Astrocyte of the spinal cord (primary cell): ENCODE measurements around the gene PRDM15.

ENCODE experiments used
- DNase-seq: peaks from one replicate; pipeline ENCODE4 v3.0.0; 2011; ENCODE audit warnings: low read depth, low spot score
- H3K4me3 ChIP-seq: 2 replicates; pipeline ENCODE4 v1.5.1; 2011; ENCODE audit warnings: low read depth, mild to moderate bottlenecking, low read length, moderate library complexity
- CTCF ChIP-seq: IDR thresholded peaks from 2 replicates; pipeline ENCODE4 v1.5.1; 2012; ENCODE audit warnings: low read depth, mild to moderate bottlenecking, low read length, inconsistent platforms
- in situ Hi-C: cut with HindIII; loops from 2 replicates; pipeline ENCODE4 v1.10.0; 2017; ENCODE audit warnings: low sequenced_read_pairs

Gene PRDM15

GRCh38 chr21:41775149-41775472 is 104.0 kb downstream of the PRDM15 start:
- no peak overlapping the region for H3K4me3 ChIP-seq
- no peak for DNase-seq
- TF ChIP-seq CTCF = no peak
- in situ Hi-C loops = no loop called here

DNA sequence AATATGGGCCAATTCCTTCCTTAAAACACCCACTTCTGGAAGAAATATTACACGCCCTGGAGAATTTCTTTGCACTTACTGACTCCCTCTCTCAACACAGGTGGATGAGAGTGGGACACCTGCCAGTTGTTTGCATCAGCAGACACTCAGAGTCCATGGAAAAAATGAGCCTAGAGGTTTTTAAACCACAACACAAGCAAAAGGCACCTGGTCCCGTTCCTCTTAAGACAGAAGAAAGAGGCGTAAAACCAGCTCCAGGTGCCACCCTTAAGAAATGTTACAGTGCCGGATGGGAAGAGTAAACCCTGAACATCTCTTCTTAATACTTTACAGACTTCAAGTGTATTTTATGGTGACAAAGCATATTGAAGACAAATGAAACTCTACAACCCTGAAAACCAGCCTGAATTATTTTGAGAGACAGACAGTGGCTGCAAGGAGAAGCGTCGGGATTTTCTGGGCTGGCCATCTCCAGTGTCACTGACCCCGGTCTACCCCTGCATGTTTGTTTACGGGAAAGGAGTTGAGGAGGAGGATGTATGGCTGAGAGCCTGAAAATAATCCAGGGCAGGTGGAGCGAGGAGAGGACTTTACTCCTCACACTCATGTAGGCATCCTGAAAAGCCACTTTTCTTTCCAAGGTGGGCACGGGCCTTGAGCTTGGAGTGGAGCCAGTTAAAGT is 104.5 kb downstream of the PRDM15 start:
- in situ Hi-C loops = no loop called here
- H3K4me3 ChIP-seq = no peak overlapping the region
- TF ChIP-seq CTCF = no peak
- DNase-seq = no peak

GRCh38 chr21:41772351-41773080 is 106.6 kb downstream of the PRDM15 start:
- in situ Hi-C loops = no loop called here
- TF ChIP-seq CTCF = no peak
- no peak overlapping the region for H3K4me3 ChIP-seq
- DNase-seq = no peak

DNA sequence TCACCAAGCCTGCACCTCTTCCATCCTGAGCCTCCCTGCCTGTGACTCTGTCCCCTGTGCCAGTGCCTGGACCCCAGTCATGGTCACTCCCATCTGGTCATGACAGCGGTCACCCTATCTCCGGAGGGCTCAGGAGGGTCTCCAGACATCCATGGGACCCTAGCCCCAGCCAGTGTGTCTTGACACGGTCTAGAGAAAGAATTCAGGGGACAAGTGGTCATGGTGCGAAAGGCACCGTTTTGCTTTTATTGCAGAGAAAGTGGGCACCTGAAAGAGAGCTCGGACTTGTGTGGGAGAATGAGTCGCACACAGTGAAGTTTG is 107.6 kb downstream of the PRDM15 start:
- in situ Hi-C loops = no loop called here
- no peak overlapping the region for H3K4me3 ChIP-seq

GRCh38 chr21:41770901-41771624 is 108.1 kb downstream of the PRDM15 start:
- no peak for TF ChIP-seq CTCF
- in situ Hi-C loops = no loop called here
- H3K4me3 ChIP-seq = no peak overlapping the region
- DNase-seq = no peak

More for the DNA sequence above, 107.6 kb downstream of the PRDM15 start:
- no peak for DNase-seq
- TF ChIP-seq CTCF = no peak

DNA sequence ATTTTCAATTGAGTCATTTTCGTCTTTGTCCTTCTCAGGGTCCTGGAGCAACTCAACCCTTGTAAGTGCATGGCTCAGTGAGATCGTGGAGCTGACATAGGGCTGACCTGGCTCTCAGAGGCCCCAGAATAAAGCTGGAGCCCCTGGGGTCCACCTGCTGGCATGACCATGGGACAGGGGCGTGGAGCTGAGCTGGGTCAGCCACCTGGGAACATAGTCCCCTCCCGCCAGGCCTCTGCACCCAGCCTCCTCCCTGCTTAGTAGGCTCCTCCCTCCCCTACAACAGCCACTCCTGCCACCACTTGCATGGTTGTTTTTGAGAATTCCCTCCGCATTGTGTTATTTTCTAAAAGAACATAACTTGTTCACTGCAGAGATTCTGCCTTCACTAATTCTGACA is 109.2 kb downstream of the PRDM15 start:
- DNase-seq = no peak
- in situ Hi-C loops = no loop called here
- H3K4me3 ChIP-seq = no peak overlapping the region
- TF ChIP-seq CTCF = no peak
